Body of pancreas (tissue), 4 donors: Measurements from ENCODE around the gene NUDT3.

ENCODE experiments used
- POLR2A ChIP-seq, 3 donors: fragments of 450-650 bp; IDR thresholded peaks; one replicate each; pipeline ENCODE4 v1.6.1; 2016; ENCODE audit warnings: antibody characterized with exemption in 3 of 3, mild to moderate bottlenecking in 2 of 3
- TF ChIP-seq, protein P1 (sequence below), 7 experiments: fragments of 450-650 bp in 4 of 7; fragments of 200-600 bp in 3 of 7; sonication (generic) in 3 of 7; IDR thresholded peaks; one replicate each; pipeline ENCODE4 v1.5.1; 2016 to 2019; ENCODE audit warnings: antibody characterized with exemption in 7 of 7

DNA sequence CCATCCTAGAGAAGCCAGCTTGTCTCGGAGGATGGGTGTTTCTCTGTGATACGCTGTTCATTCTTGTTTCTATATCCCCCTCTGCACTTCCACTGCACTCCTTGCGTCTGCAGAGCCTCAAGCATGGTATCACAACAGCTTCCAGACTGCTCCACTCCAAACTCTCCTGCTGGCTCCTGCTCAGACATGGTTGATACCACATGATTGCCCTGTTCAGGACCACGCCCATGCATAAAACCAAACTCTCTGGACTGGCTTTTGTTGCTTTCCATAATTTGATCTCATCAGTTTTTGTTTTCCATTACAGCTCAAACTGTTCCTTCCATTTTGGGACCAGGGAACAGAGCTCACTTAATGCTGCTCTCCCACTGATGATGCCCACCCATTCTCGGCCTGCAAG, 113.6 kb downstream of the NUDT3 start:
- TF ChIP-seq, protein P1, sequence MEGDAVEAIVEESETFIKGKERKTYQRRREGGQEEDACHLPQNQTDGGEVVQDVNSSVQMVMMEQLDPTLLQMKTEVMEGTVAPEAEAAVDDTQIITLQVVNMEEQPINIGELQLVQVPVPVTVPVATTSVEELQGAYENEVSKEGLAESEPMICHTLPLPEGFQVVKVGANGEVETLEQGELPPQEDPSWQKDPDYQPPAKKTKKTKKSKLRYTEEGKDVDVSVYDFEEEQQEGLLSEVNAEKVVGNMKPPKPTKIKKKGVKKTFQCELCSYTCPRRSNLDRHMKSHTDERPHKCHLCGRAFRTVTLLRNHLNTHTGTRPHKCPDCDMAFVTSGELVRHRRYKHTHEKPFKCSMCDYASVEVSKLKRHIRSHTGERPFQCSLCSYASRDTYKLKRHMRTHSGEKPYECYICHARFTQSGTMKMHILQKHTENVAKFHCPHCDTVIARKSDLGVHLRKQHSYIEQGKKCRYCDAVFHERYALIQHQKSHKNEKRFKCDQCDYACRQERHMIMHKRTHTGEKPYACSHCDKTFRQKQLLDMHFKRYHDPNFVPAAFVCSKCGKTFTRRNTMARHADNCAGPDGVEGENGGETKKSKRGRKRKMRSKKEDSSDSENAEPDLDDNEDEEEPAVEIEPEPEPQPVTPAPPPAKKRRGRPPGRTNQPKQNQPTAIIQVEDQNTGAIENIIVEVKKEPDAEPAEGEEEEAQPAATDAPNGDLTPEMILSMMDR (IDR thresholded peaks at IDR 0.05), result no peak
- TF ChIP-seq POLR2A (IDR thresholded peaks at IDR 0.05), result no peak
